ENCODE measurements around the gene DNM2.

- no peak for TF ChIP-seq CTCF (IDR thresholded peaks at IDR 0.05)
- TF ChIP-seq POLR2A (IDR thresholded peaks at IDR 0.05; ENCODE audit: low read depth): no peak
- TF ChIP-seq EP300 (IDR thresholded peaks at IDR 0.05): no peak
- TF ChIP-seq POLR2AphosphoS5 (IDR thresholded peaks at IDR 0.05): no peak
Measured at GRCh38 chr19:10852941-10853340, 135.1 kb downstream of the DNM2 start.
